Type B pancreatic cell (in vitro differentiated cells): ENCODE results near the gene EDIL3. TPM values are rescaled to one million over a fixed set of nuclear protein-coding genes. Genes with fewer than 3 reads are reported as not detected.
"Not testable (repeated sequence)": the region's sequence is repeated elsewhere in the genome, so short reads cannot be mapped to it uniquely, and the experiment has no call there.

Experiments used
- DNase-seq: peaks from one replicate; pipeline ENCODE4 v3.0.0; 2021; ENCODE audit warnings: mixed read lengths; ENCODE audit not compliant: unreplicated experiment; ENCODE audit errors: extremely low spot score
- H3K27ac Mint-ChIP-seq: 2 replicates; pipeline ENCODE4 v1.8.0; 2021; ENCODE audit warnings: mild to moderate bottlenecking, mixed read lengths
- H3K27me3 Mint-ChIP-seq: 2 replicates; pipeline ENCODE4 v1.8.0; 2021; ENCODE audit warnings: mixed read lengths
- H3K36me3 Mint-ChIP-seq: 2 replicates; pipeline ENCODE4 v1.8.0; 2021; ENCODE audit warnings: mixed read lengths
- H3K4me1 Mint-ChIP-seq: one replicate; pipeline ENCODE4 v1.8.0; 2021; ENCODE audit warnings: mixed read lengths; ENCODE audit not compliant: unreplicated experiment
- H3K4me3 Mint-ChIP-seq: 2 replicates; pipeline ENCODE4 v1.8.0; 2021; ENCODE audit warnings: mild to moderate bottlenecking, mixed read lengths
- H3K9me3 Mint-ChIP-seq: 2 replicates; pipeline ENCODE4 v1.8.0; 2021; ENCODE audit warnings: mixed read lengths
- CTCF ChIP-seq: fragments of 200-600 bp; sonication (generic); conservative IDR thresholded peaks from 2 replicates; pipeline ENCODE4 v1.5.0; 2021; ENCODE audit warnings: antibody characterized with exemption, mild to moderate bottlenecking
- total RNA-seq: library from RNA; stranded (reverse); gene quantifications from 2 replicates; pipeline ENCODE4 v1.2.1, GENCODE V29; 2021; ENCODE audit warnings: low replicate concordance

The EDIL3 gene
- total RNA-seq, 1 donor from 2014 or later, result 19.1 TPM

- Mint-ChIP-seq H3K27ac (no peak overlapping the region), H3K36me3 (peaks cover 4% of the 10 kb centered on the region), H3K4me3 (no peak overlapping the region), H3K9me3 (peaks cover 9% of the 10 kb centered on the region), H3K27me3 (no peaks in the 10 kb centered on the region), H3K4me1 (no peaks in the 10 kb centered on the region)
- DNase-seq, result no peak
- TF ChIP-seq CTCF, result no peak
These were observed 352.4 kb downstream of the EDIL3 start for GRCh38 chr5:84032324-84032723.

- Mint-ChIP-seq H3K9me3 (peaks cover 9% of the 10 kb centered on the region), H3K4me1 (no peaks in the 10 kb centered on the region), H3K4me3 (no peak overlapping the region), H3K27ac (no peak overlapping the region), H3K27me3 (no peaks in the 10 kb centered on the region), H3K36me3 (peaks cover 4% of the 10 kb centered on the region)
- no peak for DNase-seq
- no peak for TF ChIP-seq CTCF
These were observed 356.6 kb downstream of the EDIL3 start for GRCh38 chr5:84028093-84028492.

- H3K27ac Mint-ChIP-seq, DNase-seq, H3K4me1 Mint-ChIP-seq: not testable (repeated sequence)
These were observed 366.2 kb downstream of the EDIL3 start for GRCh38 chr5:84018521-84018920.

GRCh38 chr5:84017523-84018172 is 367.0 kb downstream of the EDIL3 start:
- no peak for TF ChIP-seq CTCF
- Mint-ChIP-seq H3K27ac (no peak overlapping the region), H3K9me3 (no peaks in the 10 kb centered on the region), H3K27me3 (no peaks in the 10 kb centered on the region), H3K36me3 (no peaks in the 10 kb centered on the region), H3K4me1 (peaks cover 9% of the 10 kb centered on the region), H3K4me3 (no peak overlapping the region)
- no peak for DNase-seq

More at GRCh38 chr5:84018521-84018920, 366.2 kb downstream of the EDIL3 start:
- not testable (repeated sequence) for H3K27me3 Mint-ChIP-seq, H3K9me3 Mint-ChIP-seq, H3K4me3 Mint-ChIP-seq, H3K36me3 Mint-ChIP-seq

GRCh38 chr5:84016085-84016484 is 368.6 kb downstream of the EDIL3 start:
- no peak for TF ChIP-seq CTCF
- DNase-seq, result no peak
- Mint-ChIP-seq H3K36me3 (no peaks in the 10 kb centered on the region), H3K4me3 (no peak overlapping the region), H3K27ac (no peak overlapping the region), H3K4me1 (peaks cover 9% of the 10 kb centered on the region), H3K9me3 (no peaks in the 10 kb centered on the region), H3K27me3 (no peaks in the 10 kb centered on the region)

GRCh38 chr5:84014966-84015365 is 369.7 kb downstream of the EDIL3 start:
- H3K9me3 Mint-ChIP-seq, result no peaks in the 10 kb centered on the region
- peaks cover 9% of the 10 kb centered on the region for H3K4me1 Mint-ChIP-seq
- H3K27me3 Mint-ChIP-seq, result no peaks in the 10 kb centered on the region
- H3K36me3 Mint-ChIP-seq, result no peaks in the 10 kb centered on the region
- H3K27ac Mint-ChIP-seq, result no peak overlapping the region
- no peak for TF ChIP-seq CTCF
- H3K4me3 Mint-ChIP-seq, result no peak overlapping the region
- no peak for DNase-seq
